ENCODE data around the gene ABHD3. TPM values are rescaled to one million over a fixed set of nuclear protein-coding genes. Genes with fewer than 3 reads are reported as not detected.

The ABHD3 gene, protein sequence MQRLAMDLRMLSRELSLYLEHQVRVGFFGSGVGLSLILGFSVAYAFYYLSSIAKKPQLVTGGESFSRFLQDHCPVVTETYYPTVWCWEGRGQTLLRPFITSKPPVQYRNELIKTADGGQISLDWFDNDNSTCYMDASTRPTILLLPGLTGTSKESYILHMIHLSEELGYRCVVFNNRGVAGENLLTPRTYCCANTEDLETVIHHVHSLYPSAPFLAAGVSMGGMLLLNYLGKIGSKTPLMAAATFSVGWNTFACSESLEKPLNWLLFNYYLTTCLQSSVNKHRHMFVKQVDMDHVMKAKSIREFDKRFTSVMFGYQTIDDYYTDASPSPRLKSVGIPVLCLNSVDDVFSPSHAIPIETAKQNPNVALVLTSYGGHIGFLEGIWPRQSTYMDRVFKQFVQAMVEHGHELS
- 12.1 and 14.0 TPM in 2 replicates for total RNA-seq

GRCh38 chr18:21704603-21705364 lies at the start of gene ABHD3:
ABHD3 (minus strand) TSS chr18:21704774; CDS start chr18:21704665, 109 bp downstream.

DNA sequence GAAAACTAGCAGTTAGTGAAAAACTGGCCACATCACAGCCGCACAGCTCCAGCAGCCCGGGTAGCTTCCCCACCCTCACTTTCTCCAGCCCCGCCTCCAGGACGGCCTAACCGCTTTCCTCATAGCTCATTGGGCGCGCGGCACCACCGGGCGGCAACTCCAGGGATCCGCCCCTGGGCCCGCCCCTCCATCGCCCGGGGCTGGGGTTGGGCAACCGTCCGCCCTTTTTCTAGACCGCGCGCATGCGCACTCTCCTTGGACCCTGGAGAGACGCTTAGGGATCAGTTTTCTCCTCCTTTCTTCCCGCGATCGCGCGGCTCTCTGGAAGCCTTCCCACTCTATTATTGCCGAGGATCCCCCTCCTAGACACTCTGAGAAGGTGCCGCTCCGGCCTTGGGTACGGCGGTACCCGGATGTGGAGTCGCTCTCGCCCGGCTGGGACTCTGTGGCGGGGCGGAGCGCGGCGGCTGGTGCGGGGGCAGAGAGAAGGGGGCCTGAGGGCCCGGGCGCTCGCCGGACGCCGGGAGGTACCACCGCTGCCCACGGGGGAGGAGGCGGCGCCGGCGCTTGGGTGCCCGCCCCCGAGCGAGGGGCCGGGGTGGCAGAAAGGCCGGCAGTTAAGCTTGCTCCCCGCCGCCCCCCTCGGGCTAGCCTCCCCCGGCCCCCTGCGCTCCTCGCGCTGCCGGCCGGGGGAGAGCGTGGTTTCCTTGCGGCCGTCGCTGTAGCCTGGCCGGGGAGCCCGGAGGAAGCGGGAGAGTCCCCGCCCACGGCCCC lies 36.2 kb upstream of the ABHD3 start, which contains the start of gene MIB1:
Gene MIB1, plus strand, starts transcription at position 255 of the 774 bp plus-strand sequence. CDS start 792 bp downstream, outside the sequence.

GRCh38 chr18:21612125-21613039 lies 92.2 kb downstream of the ABHD3 start, which contains the start of gene SNRPD1:
SNRPD1 (plus strand) TSS chr18:21612314; CDS start chr18:21612430, 116 bp downstream.

Other genes starting within 250 kb of the ABHD3 start
- 14.8 and 20.2 TPM in 2 replicates for gene ESCO1, start 104.1 kb downstream of the ABHD3 start, total RNA-seq
- 14.2 and 28.7 TPM in 2 replicates for gene SNRPD1, start 92.5 kb downstream of the ABHD3 start, total RNA-seq
- 78.5 and 82.9 TPM in 2 replicates for gene MIB1, start 36.0 kb upstream of the ABHD3 start, total RNA-seq